Sigmoid colon (tissue), 7 donors: Measurements from ENCODE around the gene SMIM36. TPM values are rescaled to one million over a fixed set of nuclear protein-coding genes. Genes with fewer than 3 reads are reported as not detected.
"Not testable (repeated sequence)": the region's sequence is repeated elsewhere in the genome, so short reads cannot be mapped to it uniquely, and the experiment has no call there.

Source experiments
- DNase-seq: peaks from one replicate; pipeline ENCODE4 v3.0.0-alpha.2; 2019
- H3K27ac ChIP-seq, 4 donors: fragments of 200-600 bp; sonication (generic); one replicate each; pipeline ENCODE4 v1.5.1; 2016 to 2019; ENCODE audit warnings: mild to moderate bottlenecking in 1 of 4
- H3K27me3 ChIP-seq, 3 donors: fragments of 200-600 bp; sonication (generic); one replicate each; pipeline ENCODE4 v1.5.1; 2019; ENCODE audit warnings: mild to moderate bottlenecking in 1 of 3
- H3K36me3 ChIP-seq, 4 donors: fragments of 200-600 bp; sonication (generic); one replicate each; pipeline ENCODE4 v1.5.1; 2016 to 2019
- H3K4me1 ChIP-seq, 4 donors: fragments of 200-600 bp; sonication (generic); one replicate each; pipeline ENCODE4 v1.5.1; 2017 to 2019
- H3K4me3 ChIP-seq, 4 donors: fragments of 200-600 bp; sonication (generic); one replicate each; pipeline ENCODE4 v1.5.1; 2017 to 2019; ENCODE audit warnings: mild to moderate bottlenecking in 2 of 4, moderate library complexity in 1 of 4
- H3K9me3 ChIP-seq, 4 donors: fragments of 200-600 bp in 3 of 4; sonication (generic) in 3 of 4; one replicate each; pipeline versions ENCODE4 v1.5.1 to v1.6.1; 2013 to 2019
- CTCF ChIP-seq, 4 experiments: fragments of 450-650 bp in 3 of 4; fragments of 200-600 bp in 1 of 4; IDR thresholded peaks; one replicate each; pipeline ENCODE4 v1.5.1; 2016 to 2019; ENCODE audit warnings: antibody characterized with exemption in 4 of 4, mild to moderate bottlenecking in 3 of 4, moderate library complexity in 2 of 4
- EP300 ChIP-seq, 4 donors: sonication (generic); formaldehyde crosslinking; IDR thresholded peaks; one replicate each; pipeline ENCODE4 v1.6.1; 2017; ENCODE audit warnings: antibody characterized with exemption in 4 of 4
- POLR2A ChIP-seq, 2 donors: fragments of 450-650 bp; IDR thresholded peaks; one replicate each; pipeline ENCODE4 v1.6.1; 2016; ENCODE audit warnings: antibody characterized with exemption in 2 of 2, mild to moderate bottlenecking in 2 of 2, moderate library complexity in 2 of 2
- POLR2AphosphoS5 ChIP-seq, 4 donors: sonication (generic); formaldehyde crosslinking; IDR thresholded peaks; one replicate each; pipeline ENCODE4 v1.6.1; 2017; ENCODE audit warnings: antibody characterized with exemption in 4 of 4
- WGBS, 2 donors: extraction: QIAGEN DNeasy Blood & Tissue Kit; methylation state at CpG; one replicate each; pipeline ENCODE4 v1.1.7; 2013; 5-methylcytosine and 5-hydroxymethylcytosine counted together
- intact Hi-C: fragments of 100-400 bp; cut with DNase I; formaldehyde crosslinking; loops from one replicate; pipeline ENCODE4 v1.15.1; 2023
- polyA plus RNA-seq, 3 donors: library from polyadenylated mRNA; stranded (reverse); fragments of 200-250 nt; gene quantifications; one replicate each; pipeline ENCODE4 v1.2.3, GENCODE V29; 2013
- total RNA-seq, 4 donors: library from RNA; depleted of rRNA; stranded (reverse); fragments of >200 nt; gene quantifications; one replicate each; pipeline ENCODE4 v1.1.0, GENCODE V29; 2016
- donor health status: healthy with polysubstance abuse.
- donor health status: Bipolar disorder and iron deficiency.
- donor health status: healthy.

Gene SMIM36
- total and polyA plus RNA-seq, 7 donors = not detected

GRCh38 chr17:55432358-55433028 is 78.8 kb downstream of the SMIM36 start:
- Histone ChIP-seq H3K27ac (peak overlapping the region in 3 of 4 donors; percentile 63 to 74 (median 70)), H3K4me1 (peaks cover 0 to 27% (median 20%) of the 10 kb centered on the region in 4 donors), H3K36me3 (no peaks in the 10 kb centered on the region), H3K9me3 (no peaks in the 10 kb centered on the region), H3K4me3 (no peak overlapping the region), H3K27me3 (no peaks in the 10 kb centered on the region)
- intact Hi-C loops = loop anchor here (5.0 kb wide), 1 partner anchor 65 kb away; no protein-coding TSS in a partner anchor
- no peak for DNase-seq
- WGBS, 2 donors = 58 to 74% methylated on average over 4 of the region's 4 CpGs
- TF ChIP-seq EP300 (IDR thresholded peaks at IDR 0.05) (no peak), CTCF (IDR thresholded peaks at IDR 0.05) (no peak), POLR2A (IDR thresholded peaks at IDR 0.05) (no peak), POLR2AphosphoS5 (IDR thresholded peaks at IDR 0.05) (no peak)

GRCh38 chr17:55431914-55432313 is 79.3 kb downstream of the SMIM36 start:
- peaks cover 0 to 27% (median 20%) of the 10 kb centered on the region in 4 donors for H3K4me1 ChIP-seq
- no CpG with 5 or more reads among the region's 1 CpG for WGBS, 2 donors
- not testable (repeated sequence) for H3K36me3 ChIP-seq, DNase-seq, H3K27ac ChIP-seq, H3K27me3 ChIP-seq, H3K9me3 ChIP-seq, H3K4me3 ChIP-seq
- intact Hi-C loops = loop anchor here (5.0 kb wide), 1 partner anchor 65 kb away; no protein-coding TSS in a partner anchor

- H3K4me1 ChIP-seq = peaks cover 0 to 27% (median 20%) of the 10 kb centered on the region in 4 donors
- H3K27me3 ChIP-seq = no peaks in the 10 kb centered on the region
- no peak overlapping the region for H3K4me3 ChIP-seq
- DNase-seq = no peak
- no peak overlapping the region for H3K27ac ChIP-seq
- no peaks in the 10 kb centered on the region for H3K9me3 ChIP-seq
- no peaks in the 10 kb centered on the region for H3K36me3 ChIP-seq
- intact Hi-C loops = loop anchor here (5.0 kb wide), 1 partner anchor 67 kb away; no protein-coding TSS in a partner anchor
- TF ChIP-seq POLR2A (IDR thresholded peaks at IDR 0.05) (no peak), CTCF (IDR thresholded peaks at IDR 0.05) (no peak), EP300 (IDR thresholded peaks at IDR 0.05) (no peak), POLR2AphosphoS5 (IDR thresholded peaks at IDR 0.05) (no peak)
- WGBS, 2 donors = 27 to 62% methylated on average over 4 of the region's 4 CpGs
These were observed 80.5 kb downstream of the SMIM36 start for GRCh38 chr17:55430541-55431288.

GRCh38 chr17:55427587-55427882 is 83.7 kb downstream of the SMIM36 start:
- intact Hi-C loops = loop anchor here (10.0 kb wide), 1 partner anchor 163 kb away; the partner anchor contains the start of gene HLF
- Histone ChIP-seq H3K27me3 (no peaks in the 10 kb centered on the region), H3K36me3 (no peaks in the 10 kb centered on the region), H3K4me3 (no peak overlapping the region), H3K4me1 (peaks cover 0 to 10% (median 5%) of the 10 kb centered on the region in 4 donors), H3K27ac (peak overlapping the region in 1 of 4 donors; percentile 44), H3K9me3 (no peaks in the 10 kb centered on the region)
- WGBS, 2 donors = 85 to 97% methylated on average over 2 of the region's 2 CpGs
- DNase-seq = no peak
- no peak for TF ChIP-seq EP300 (IDR thresholded peaks at IDR 0.05)
- TF ChIP-seq CTCF (IDR thresholded peaks at IDR 0.05) = no peak
- no peak for TF ChIP-seq POLR2A (IDR thresholded peaks at IDR 0.05)
- no peak for TF ChIP-seq POLR2AphosphoS5 (IDR thresholded peaks at IDR 0.05)

- H3K36me3 ChIP-seq = no peaks in the 10 kb centered on the region
- peaks cover 0 to 10% (median 6%) of the 10 kb centered on the region in 4 donors for H3K4me1 ChIP-seq
- WGBS, 2 donors = 69 to 80% methylated on average over 2 of the region's 2 CpGs
- intact Hi-C loops = loop anchor here (10.0 kb wide), 1 partner anchor 162 kb away; the partner anchor contains the start of gene HLF
- H3K4me3 ChIP-seq = no peak overlapping the region
- TF ChIP-seq EP300 (IDR thresholded peaks at IDR 0.05) (no peak), CTCF (IDR thresholded peaks at IDR 0.05) (no peak), POLR2AphosphoS5 (IDR thresholded peaks at IDR 0.05) (no peak), POLR2A (IDR thresholded peaks at IDR 0.05) (no peak)
- DNase-seq = no peak
- H3K27ac ChIP-seq = peak overlapping the region in 1 of 4 donors; percentile 44
- H3K9me3 ChIP-seq = no peaks in the 10 kb centered on the region
- no peaks in the 10 kb centered on the region for H3K27me3 ChIP-seq
These were observed 84.2 kb downstream of the SMIM36 start for GRCh38 chr17:55426851-55427586.
